ENCODE results near the gene SERPINB5.

SERPINB5 gene

DNA sequence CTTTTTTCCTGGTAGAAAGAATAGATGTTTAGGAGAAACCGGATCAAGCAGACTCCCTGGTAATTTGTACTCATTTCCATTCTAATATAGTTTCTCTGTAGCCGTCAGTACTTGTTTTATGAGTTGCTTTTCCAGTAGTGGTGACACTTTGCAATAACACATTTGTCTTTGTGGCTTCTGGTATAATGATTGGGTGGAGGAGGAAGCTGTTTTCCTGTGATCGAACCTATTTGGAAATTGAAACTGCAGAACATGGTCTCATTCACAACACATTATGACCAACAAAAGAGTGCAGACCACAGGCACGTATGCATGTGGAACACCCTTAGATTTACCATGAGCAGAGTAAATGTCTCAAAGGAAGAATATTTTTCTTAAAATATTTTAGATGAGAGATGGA lies 57.9 kb downstream of the SERPINB5 start:
- no peak for DNase-seq

DNA sequence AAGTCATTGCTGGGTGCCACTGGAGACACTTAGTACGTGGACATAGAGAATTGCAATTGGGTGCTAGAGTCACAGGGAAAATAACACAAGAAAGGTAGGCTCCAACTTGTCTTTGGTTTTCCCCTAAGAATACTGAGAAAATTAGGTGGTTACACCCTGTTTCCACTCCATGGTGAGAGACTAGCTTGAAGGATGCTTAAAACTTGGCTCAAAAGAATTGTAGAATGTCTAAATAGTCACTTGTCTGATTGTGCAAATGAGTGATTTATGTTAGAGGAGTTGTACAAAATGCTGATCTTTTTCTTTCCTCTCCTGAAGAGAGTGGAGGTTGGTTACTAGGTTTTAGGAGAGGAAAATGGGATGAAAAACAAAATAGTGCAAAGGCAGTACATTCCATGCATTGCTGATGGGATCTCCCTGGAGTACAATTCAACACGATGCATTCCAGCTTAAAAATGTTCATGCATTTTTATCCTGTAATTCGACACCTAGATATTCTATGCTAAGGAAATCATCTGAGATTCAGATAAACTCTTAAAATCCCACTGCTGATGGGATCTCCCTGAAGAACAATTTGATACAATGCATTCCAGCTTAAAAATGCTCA lies 63.2 kb downstream of the SERPINB5 start:
- no peak for DNase-seq

DNA sequence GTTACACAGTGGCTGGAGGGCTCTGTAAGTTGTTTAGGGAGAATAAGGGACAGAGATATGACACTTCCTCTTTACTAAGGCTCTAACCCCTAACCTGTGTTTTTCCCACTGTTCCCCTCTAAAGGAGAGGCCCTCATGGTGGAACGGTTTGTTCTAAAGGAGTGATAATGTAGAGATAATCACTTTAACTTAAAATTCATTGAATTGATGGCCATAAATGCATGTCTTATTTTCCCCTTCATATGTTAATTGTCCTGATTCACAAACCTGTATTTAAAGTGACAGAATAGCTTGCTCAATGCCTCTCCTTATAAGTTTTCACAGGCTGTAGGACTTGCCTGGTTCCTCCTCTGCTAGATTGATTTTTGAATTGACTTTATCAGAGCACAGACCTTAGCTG lies 65.3 kb downstream of the SERPINB5 start, which contains the start of gene SERPINB12:
SERPINB12 (plus strand) TSS at position 301 of the 400 bp plus-strand sequence. CDS start 13,791 bp downstream, outside the sequence.
- DNase-seq = no peak

DNA sequence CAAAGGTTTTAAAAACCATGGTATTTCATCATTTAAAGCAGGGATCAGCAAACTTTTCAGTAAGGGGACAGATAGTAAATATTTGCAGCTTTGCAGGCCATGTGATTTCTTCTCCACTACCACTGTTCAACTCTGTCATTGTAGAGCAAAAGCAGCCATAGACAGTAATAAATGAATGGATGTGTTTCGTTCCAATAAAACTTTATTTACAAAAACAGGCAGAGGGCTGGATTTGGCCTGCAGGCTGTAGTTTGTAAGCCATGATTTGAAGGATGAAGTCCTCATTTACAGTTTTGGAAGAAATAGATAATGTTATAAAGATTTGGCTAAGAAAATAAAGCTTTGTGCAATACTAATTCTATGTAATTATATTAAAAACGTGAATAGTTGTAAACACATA lies 67.3 kb downstream of the SERPINB5 start:
- no peak for DNase-seq

DNA sequence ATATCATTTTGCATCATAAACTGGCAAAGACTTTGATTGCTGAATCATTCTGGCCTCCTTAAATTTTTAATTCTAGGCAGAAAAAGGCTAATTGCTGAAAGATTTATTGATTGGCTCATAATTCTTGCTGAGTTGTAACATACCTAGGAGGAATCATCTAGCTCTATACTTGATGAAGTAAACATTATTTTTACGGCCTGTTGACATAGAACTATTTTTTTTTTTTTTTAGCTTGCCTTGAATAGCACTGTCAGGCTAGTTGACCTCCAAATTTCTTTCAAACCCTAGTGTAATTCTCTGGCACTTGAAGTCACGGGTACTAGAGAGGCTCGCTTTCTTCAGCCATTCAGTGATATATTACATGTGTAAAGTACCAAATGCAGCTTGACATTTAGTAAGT lies 68.2 kb downstream of the SERPINB5 start:
- DNase-seq = no peak

DNA sequence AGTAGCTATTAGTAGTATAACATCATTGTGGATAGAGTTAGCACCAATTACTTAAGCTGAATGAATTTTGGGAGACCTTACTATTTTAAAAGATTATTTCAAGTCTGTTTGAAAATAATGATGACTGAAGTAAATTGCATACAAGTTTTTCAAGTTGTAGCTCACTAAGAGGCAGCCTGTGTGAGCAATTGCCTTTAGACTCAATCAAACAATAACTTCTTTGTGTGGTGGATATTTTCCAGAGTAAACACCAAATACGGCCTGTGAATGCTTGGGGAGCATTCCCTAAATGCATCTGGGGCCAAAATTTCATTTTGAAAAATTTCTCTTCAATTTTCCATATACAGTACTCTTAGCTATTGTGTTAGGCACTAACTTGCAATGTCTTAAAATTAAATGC lies 73.3 kb downstream of the SERPINB5 start:
- DNase-seq = no peak

DNA sequence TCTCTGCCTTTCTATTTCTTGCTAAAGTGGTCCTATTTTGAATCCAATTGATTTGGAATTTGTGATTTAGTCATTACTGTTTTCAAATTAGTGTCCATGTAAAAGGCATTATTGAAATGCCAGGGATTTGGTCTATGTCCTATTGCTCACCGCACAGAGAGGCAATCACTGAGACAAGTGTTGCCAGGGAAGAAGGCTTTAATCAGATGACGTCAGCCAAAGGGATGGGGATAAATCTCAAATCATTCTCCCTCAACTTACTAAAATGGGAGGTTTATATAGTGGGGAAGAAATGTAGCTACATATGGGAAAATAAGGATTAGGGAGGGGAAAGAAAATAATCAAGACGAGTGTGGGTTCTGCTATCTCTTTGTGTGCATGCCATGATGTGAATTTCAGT lies 75.0 kb downstream of the SERPINB5 start:
- no peak for DNase-seq

DNA sequence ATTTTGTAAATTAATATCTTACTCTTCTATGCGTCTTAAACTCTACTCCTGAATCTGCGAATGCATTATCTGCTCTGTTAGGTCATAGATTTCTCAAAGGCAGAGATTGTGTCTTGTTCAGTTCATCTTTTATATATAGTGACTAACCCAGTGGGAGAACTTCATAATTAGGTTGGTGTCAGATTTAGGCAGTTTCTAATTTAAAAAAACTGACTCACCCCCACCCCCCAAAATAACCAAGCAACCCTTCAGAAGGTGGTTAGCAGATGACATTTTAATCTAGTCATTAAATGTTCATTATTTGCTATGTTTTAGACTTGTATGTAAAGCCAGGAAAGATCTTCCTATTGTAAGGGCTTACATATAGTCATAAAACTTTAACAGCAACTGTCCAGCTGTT lies 75.8 kb downstream of the SERPINB5 start:
- no peak for DNase-seq

DNA sequence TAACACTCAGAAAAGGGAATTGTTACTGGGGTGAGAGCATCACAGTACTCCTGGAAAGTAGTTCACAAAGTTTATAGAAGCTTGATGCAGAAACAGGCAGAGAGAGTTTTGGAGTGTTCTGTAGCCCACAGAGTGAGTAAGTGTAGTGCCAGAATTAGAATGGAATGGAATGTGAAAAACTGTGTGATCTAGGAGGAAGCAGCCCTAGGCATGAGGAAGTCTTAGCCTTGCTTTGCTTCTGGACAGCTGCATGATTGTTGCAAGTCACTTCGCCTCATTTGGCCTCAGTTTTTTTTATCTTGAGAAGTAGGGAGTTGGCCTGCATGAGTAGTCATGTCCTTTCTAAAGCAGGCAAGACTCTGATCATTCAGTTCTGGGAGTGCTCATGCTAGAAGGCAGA lies 76.3 kb downstream of the SERPINB5 start:
- no peak for DNase-seq
